HEK293 (cell line): ENCODE data around the gene FNDC11.

ENCODE experiments used
- CTCF ChIA-PET: fragments of 350-600 bp; formaldehyde crosslinking; extraction: SDS; loops from one replicate; lab custom pipeline; 2021; ENCODE audit warnings: antibody characterized with exemption; lab: Yijun Ruan, JAX
- POLR2A ChIA-PET: fragments of 300-600 bp; formaldehyde crosslinking; extraction: SDS; loops from one replicate; lab custom pipeline; 2020; ENCODE audit warnings: antibody characterized with exemption, inconsistent platforms; lab: Yijun Ruan, JAX
- H3K27ac ChIP-seq: fragments of 200-500 bp; sonication (Bioruptor generic); 2 replicates; pipeline ENCODE4 v1.5.1; 2014; ENCODE audit warnings: low read depth, low read length, control low read depth, inconsistent platforms; ENCODE audit errors: extremely low read depth
- H3K36me3 ChIP-seq, 2 experiments: fragments of 200-500 bp in 1 of 2; sonication (Bioruptor generic) in 1 of 2; 1 replicate in 1 of 2; 2 replicates in 1 of 2; pipeline ENCODE4 v1.5.1; 2014 to 2017; ENCODE audit warnings: inconsistent platforms in 2 of 2, low read length in 2 of 2; ENCODE audit not compliant: control insufficient read depth in 2 of 2, insufficient read depth in 1 of 2
- H3K4me1 ChIP-seq: fragments of 200-500 bp; sonication (Bioruptor generic); 2 replicates; pipeline ENCODE4 v1.5.1; 2014; ENCODE audit warnings: mild to moderate bottlenecking, low read length, inconsistent platforms; ENCODE audit not compliant: control insufficient read depth, insufficient read depth
- H3K4me3 ChIP-seq: 2 replicates; pipeline ENCODE4 v1.5.1; 2011; ENCODE audit warnings: low read depth, mild to moderate bottlenecking, control low read depth, low read length, moderate library complexity
- H3K9me3 ChIP-seq: fragments of 200-500 bp; sonication (Bioruptor generic); 2 replicates; pipeline ENCODE4 v1.5.1; 2014; ENCODE audit warnings: low read depth, low read length, inconsistent platforms; ENCODE audit not compliant: control insufficient read depth, insufficient read depth
- BCL11B ChIP-seq: fragments of 450-650 bp; formaldehyde crosslinking; IDR thresholded peaks from 2 replicates; pipeline ENCODE4 v1.5.1; 2016; ENCODE audit warnings: low read depth, missing biosample characterization, missing genetic modification characterization
- GLIS1 ChIP-seq: fragments of 450-650 bp; formaldehyde crosslinking; IDR thresholded peaks from 2 replicates; pipeline ENCODE4 v1.5.1; 2016; ENCODE audit warnings: missing biosample characterization, missing genetic modification characterization
- IKZF3 ChIP-seq: fragments of 450-650 bp; IDR thresholded peaks from 2 replicates; pipeline ENCODE4 v1.5.0; 2018; ENCODE audit warnings: missing biosample characterization, mild to moderate bottlenecking, missing genetic modification characterization, moderate library complexity
- KLF16 ChIP-seq: fragments of 450-650 bp; formaldehyde crosslinking; IDR thresholded peaks from 2 replicates; pipeline ENCODE4 v1.5.1; 2017; ENCODE audit warnings: missing biosample characterization, missing genetic modification characterization
- ZBTB1 ChIP-seq: fragments of 450-650 bp; formaldehyde crosslinking; IDR thresholded peaks from 2 replicates; pipeline ENCODE4 v1.5.1; 2016; ENCODE audit warnings: missing biosample characterization, missing genetic modification characterization
- ZBTB17 ChIP-seq: fragments of 450-650 bp; formaldehyde crosslinking; IDR thresholded peaks from 2 replicates; pipeline ENCODE4 v1.5.1; 2016; ENCODE audit warnings: missing biosample characterization, missing genetic modification characterization
- ZBTB21 ChIP-seq: fragments of 450-650 bp; formaldehyde crosslinking; IDR thresholded peaks from 2 replicates; pipeline ENCODE4 v1.5.1; 2017; ENCODE audit warnings: missing biosample characterization, missing genetic modification characterization
- ZFHX2 ChIP-seq: fragments of 450-650 bp; formaldehyde crosslinking; conservative IDR thresholded peaks from 2 replicates; pipeline ENCODE4 v1.5.1; 2016; ENCODE audit warnings: missing biosample characterization, missing genetic modification characterization
- ZFP37 ChIP-seq: fragments of 450-650 bp; formaldehyde crosslinking; IDR thresholded peaks from 2 replicates; pipeline ENCODE4 v1.5.1; 2016; ENCODE audit warnings: missing biosample characterization, missing genetic modification characterization
- ZNF133 ChIP-seq: fragments of 450-650 bp; formaldehyde crosslinking; IDR thresholded peaks from 2 replicates; pipeline ENCODE4 v1.5.1; 2016; ENCODE audit warnings: missing biosample characterization, missing genetic modification characterization
- ZNF19 ChIP-seq: fragments of 450-650 bp; formaldehyde crosslinking; IDR thresholded peaks from 2 replicates; pipeline ENCODE4; 2016; ENCODE audit warnings: missing biosample characterization, missing genetic modification characterization, low read depth
- ZNF2 ChIP-seq: fragments of 450-650 bp; formaldehyde crosslinking; IDR thresholded peaks from 2 replicates; pipeline ENCODE4 v1.5.1; 2016; ENCODE audit warnings: missing biosample characterization, missing genetic modification characterization
- ZNF23 ChIP-seq: fragments of 450-650 bp; formaldehyde crosslinking; IDR thresholded peaks from 2 replicates; pipeline ENCODE4 v1.5.1; 2016; ENCODE audit warnings: missing biosample characterization, missing genetic modification characterization, borderline replicate concordance
- ZNF394 ChIP-seq: fragments of 450-650 bp; formaldehyde crosslinking; IDR thresholded peaks from 2 replicates; pipeline ENCODE4 v1.5.1; 2016; ENCODE audit warnings: missing biosample characterization, missing genetic modification characterization, mild to moderate bottlenecking, moderate library complexity, borderline replicate concordance
- ZNF433 ChIP-seq: fragments of 450-650 bp; formaldehyde crosslinking; IDR thresholded peaks from 2 replicates; pipeline ENCODE4 v1.5.1; 2016; ENCODE audit warnings: missing biosample characterization, missing genetic modification characterization, low read depth
- ZNF501 ChIP-seq: fragments of 450-650 bp; formaldehyde crosslinking; IDR thresholded peaks from 2 replicates; pipeline ENCODE4 v1.5.1; 2016; ENCODE audit warnings: missing biosample characterization, missing genetic modification characterization
- ZNF548 ChIP-seq: fragments of 450-650 bp; formaldehyde crosslinking; IDR thresholded peaks from 2 replicates; pipeline ENCODE4 v1.5.1; 2016; ENCODE audit warnings: missing biosample characterization, missing genetic modification characterization
- ZNF555 ChIP-seq: fragments of 450-650 bp; formaldehyde crosslinking; conservative IDR thresholded peaks from 2 replicates; pipeline ENCODE4 v1.5.1; 2017; ENCODE audit warnings: missing biosample characterization, mild to moderate bottlenecking, missing genetic modification characterization, inconsistent platforms
- ZNF585B ChIP-seq: fragments of 450-650 bp; formaldehyde crosslinking; IDR thresholded peaks from 2 replicates; pipeline ENCODE4 v1.5.1; 2016; ENCODE audit warnings: missing biosample characterization, missing genetic modification characterization
- ZNF626 ChIP-seq: fragments of 450-650 bp; sonication (Bioruptor Pico); formaldehyde crosslinking; IDR thresholded peaks from 2 replicates; pipeline ENCODE4 v1.5.1; 2018; ENCODE audit warnings: missing biosample characterization, missing genetic modification characterization, inconsistent platforms
- ZNF777 ChIP-seq: fragments of 450-650 bp; formaldehyde crosslinking; IDR thresholded peaks from 2 replicates; pipeline ENCODE4 v1.5.1; 2017; ENCODE audit warnings: missing biosample characterization, missing genetic modification characterization, borderline replicate concordance
- ZXDB ChIP-seq: fragments of 450-650 bp; formaldehyde crosslinking; IDR thresholded peaks from 2 replicates; pipeline ENCODE4 v1.5.1; 2016; ENCODE audit warnings: missing biosample characterization, missing genetic modification characterization
- TF ChIP-seq, protein P1 (sequence below): fragments of 450-650 bp; formaldehyde crosslinking; IDR thresholded peaks from 2 replicates; pipeline ENCODE4 v1.5.1; 2016; ENCODE audit warnings: missing biosample characterization, missing genetic modification characterization
- TF ChIP-seq, protein P2 (sequence below): sonication (generic); formaldehyde crosslinking; IDR thresholded peaks from 2 replicates; pipeline ENCODE4 v1.8.1; 2022; ENCODE audit warnings: mild to moderate bottlenecking, moderate library complexity, missing genetic modification reagents
- TF ChIP-seq, protein P3 (sequence below): fragments of 450-650 bp; formaldehyde crosslinking; IDR thresholded peaks from 2 replicates; pipeline ENCODE4 v1.5.1; 2016; ENCODE audit warnings: missing biosample characterization, missing genetic modification characterization
- TF ChIP-seq, protein P4 (sequence below): fragments of 450-650 bp; formaldehyde crosslinking; IDR thresholded peaks from 2 replicates; pipeline ENCODE4 v1.5.1; 2017; ENCODE audit warnings: missing biosample characterization, missing genetic modification characterization

Gene FNDC11

DNA sequence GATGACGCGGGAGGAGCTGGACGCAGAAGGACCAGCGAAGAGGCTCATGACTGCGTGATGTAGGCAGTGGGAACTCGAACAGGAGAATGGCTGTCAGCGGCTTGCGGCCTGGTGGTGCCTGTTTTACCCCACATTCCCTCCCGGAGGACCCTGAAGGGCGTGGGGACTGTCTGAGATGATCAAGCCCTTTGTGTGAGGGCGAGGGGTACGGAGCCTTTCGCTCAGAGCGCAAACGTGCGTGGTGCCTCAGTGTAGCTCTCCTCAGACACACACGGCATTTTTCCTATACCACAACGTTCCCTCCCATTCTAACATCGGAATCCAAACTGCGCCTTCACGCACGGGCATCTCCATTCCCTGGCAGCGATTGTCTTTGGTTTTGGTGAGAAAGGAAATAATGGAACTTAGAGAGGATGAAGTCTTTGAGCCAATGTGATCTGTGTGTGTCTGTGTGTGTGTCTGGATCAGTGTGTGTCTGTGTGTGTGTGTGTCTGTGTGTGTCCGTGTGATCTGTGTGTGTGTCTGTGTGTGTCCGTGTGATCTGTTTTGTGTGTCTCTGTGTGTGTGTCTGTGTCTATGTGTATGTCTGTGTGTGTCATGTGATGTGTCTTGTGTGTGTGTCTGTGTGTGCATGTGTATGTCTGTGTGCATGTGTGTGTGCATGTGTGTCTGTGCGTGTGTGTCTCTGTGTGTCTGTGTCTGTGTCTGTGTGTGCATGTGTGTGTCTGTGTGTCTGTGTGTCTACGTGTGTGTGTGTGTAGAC, 22.1 kb upstream of the FNDC11 start (continued):
- TF ChIP-seq, protein P1, sequence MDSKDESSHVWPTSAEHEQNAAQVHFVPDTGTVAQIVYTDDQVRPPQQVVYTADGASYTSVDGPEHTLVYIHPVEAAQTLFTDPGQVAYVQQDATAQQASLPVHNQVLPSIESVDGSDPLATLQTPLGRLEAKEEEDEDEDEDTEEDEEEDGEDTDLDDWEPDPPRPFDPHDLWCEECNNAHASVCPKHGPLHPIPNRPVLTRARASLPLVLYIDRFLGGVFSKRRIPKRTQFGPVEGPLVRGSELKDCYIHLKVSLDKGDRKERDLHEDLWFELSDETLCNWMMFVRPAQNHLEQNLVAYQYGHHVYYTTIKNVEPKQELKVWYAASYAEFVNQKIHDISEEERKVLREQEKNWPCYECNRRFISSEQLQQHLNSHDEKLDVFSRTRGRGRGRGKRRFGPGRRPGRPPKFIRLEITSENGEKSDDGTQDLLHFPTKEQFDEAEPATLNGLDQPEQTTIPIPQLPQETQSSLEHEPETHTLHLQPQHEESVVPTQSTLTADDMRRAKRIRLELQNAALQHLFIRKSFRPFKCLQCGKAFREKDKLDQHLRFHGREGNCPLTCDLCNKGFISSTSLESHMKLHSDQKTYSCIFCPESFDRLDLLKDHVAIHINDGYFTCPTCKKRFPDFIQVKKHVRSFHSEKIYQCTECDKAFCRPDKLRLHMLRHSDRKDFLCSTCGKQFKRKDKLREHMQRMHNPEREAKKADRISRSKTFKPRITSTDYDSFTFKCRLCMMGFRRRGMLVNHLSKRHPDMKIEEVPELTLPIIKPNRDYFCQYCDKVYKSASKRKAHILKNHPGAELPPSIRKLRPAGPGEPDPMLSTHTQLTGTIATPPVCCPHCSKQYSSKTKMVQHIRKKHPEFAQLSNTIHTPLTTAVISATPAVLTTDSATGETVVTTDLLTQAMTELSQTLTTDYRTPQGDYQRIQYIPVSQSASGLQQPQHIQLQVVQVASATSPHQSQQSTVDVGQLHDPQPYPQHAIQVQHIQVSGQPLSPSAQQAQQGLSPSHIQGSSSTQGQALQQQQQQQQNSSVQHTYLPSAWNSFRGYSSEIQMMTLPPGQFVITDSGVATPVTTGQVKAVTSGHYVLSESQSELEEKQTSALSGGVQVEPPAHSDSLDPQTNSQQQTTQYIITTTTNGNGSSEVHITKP (tag by site-specific recombination), result no peak
- TF ChIP-seq ZNF548 (tag by site-specific recombination) (no peak), ZFP37 (tag by site-specific recombination) (no peak), ZFHX2 (tag by site-specific recombination) (no peak), ZNF23 (tag by site-specific recombination) (no peak), ZNF585B (no peak), KLF16 (tag by site-specific recombination) (no peak), ZXDB (tag by site-specific recombination) (no peak), ZNF394 (tag by site-specific recombination) (no peak), ZNF777 (no peak), ZNF501 (tag by site-specific recombination) (no peak), ZBTB1 (tag by site-specific recombination) (no peak)
- TF ChIP-seq, protein P2, sequence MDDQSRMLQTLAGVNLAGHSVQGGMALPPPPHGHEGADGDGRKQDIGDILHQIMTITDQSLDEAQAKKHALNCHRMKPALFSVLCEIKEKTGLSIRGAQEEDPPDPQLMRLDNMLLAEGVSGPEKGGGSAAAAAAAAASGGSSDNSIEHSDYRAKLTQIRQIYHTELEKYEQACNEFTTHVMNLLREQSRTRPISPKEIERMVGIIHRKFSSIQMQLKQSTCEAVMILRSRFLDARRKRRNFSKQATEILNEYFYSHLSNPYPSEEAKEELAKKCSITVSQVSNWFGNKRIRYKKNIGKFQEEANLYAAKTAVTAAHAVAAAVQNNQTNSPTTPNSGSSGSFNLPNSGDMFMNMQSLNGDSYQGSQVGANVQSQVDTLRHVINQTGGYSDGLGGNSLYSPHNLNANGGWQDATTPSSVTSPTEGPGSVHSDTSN, result no peak

DNA sequence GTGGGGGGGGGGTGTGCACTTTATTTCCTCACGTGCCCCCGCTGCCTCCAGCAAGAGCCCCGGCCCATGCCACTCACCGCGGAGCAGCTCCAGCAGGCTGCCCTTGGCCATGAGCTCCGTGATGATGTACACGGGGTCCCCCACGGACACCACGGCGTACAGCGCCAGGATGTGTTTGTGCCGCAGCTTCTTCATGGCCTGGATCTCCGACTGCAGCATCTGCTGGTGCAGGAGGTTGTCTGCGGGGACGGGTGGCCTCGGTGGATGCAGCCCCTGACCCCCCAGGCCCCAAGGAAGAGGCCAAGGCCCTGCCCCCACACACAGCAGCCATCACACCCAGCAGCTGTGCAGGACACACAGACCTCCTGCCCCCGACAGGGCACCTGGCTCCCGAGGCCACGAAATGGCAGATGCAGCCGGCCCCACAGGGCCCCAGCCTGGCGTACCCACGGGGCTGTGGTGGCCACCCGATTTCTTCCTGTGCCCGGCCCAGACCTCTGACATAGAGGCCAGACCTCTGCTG, 21.4 kb upstream of the FNDC11 start:
- no peak overlapping the region for H3K4me3 ChIP-seq
- H3K9me3 ChIP-seq, result no peaks in the 10 kb centered on the region
- no peak overlapping the region for H3K27ac ChIP-seq
- ChIA-PET POLR2A (no interaction called here), CTCF (interaction anchor here (0.7 kb wide), 1 partner anchor 588 kb away, joined by 3 read pairs; no protein-coding TSS in a partner anchor)
- H3K4me1 ChIP-seq, result no peaks in the 10 kb centered on the region
- H3K36me3 ChIP-seq, result no peaks in the 10 kb centered on the region
- TF ChIP-seq ZNF433 (tag by site-specific recombination), result no peak
- no peak for TF ChIP-seq IKZF3 (tag by site-specific recombination)
- TF ChIP-seq, protein P2, result no peak
- no peak for TF ChIP-seq ZNF19 (tag by site-specific recombination)
- TF ChIP-seq ZNF133 (tag by site-specific recombination), result no peak
- 0 out of 2 replicates have a peak, but pooled peaks have one; percentile 3 for TF ChIP-seq ZBTB17 (tag by site-specific recombination)
- TF ChIP-seq BCL11B, result no peak
- no peak for TF ChIP-seq ZNF555 (tag by site-specific recombination)
- no peak for TF ChIP-seq ZNF2 (tag by site-specific recombination)
- TF ChIP-seq, protein P3, sequence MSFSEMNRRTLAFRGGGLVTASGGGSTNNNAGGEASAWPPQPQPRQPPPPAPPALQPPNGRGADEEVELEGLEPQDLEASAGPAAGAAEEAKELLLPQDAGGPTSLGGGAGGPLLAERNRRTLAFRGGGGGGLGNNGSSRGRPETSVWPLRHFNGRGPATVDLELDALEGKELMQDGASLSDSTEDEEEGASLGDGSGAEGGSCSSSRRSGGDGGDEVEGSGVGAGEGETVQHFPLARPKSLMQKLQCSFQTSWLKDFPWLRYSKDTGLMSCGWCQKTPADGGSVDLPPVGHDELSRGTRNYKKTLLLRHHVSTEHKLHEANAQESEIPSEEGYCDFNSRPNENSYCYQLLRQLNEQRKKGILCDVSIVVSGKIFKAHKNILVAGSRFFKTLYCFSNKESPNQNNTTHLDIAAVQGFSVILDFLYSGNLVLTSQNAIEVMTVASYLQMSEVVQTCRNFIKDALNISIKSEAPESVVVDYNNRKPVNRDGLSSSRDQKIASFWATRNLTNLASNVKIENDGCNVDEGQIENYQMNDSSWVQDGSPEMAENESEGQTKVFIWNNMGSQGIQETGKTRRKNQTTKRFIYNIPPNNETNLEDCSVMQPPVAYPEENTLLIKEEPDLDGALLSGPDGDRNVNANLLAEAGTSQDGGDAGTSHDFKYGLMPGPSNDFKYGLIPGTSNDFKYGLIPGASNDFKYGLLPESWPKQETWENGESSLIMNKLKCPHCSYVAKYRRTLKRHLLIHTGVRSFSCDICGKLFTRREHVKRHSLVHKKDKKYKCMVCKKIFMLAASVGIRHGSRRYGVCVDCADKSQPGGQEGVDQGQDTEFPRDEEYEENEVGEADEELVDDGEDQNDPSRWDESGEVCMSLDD (tag by site-specific recombination), result 0 out of 2 replicates have a peak, but pooled peaks have one; percentile 3
- no peak for TF ChIP-seq ZNF626 (tag by site-specific recombination)
- TF ChIP-seq, protein P4, sequence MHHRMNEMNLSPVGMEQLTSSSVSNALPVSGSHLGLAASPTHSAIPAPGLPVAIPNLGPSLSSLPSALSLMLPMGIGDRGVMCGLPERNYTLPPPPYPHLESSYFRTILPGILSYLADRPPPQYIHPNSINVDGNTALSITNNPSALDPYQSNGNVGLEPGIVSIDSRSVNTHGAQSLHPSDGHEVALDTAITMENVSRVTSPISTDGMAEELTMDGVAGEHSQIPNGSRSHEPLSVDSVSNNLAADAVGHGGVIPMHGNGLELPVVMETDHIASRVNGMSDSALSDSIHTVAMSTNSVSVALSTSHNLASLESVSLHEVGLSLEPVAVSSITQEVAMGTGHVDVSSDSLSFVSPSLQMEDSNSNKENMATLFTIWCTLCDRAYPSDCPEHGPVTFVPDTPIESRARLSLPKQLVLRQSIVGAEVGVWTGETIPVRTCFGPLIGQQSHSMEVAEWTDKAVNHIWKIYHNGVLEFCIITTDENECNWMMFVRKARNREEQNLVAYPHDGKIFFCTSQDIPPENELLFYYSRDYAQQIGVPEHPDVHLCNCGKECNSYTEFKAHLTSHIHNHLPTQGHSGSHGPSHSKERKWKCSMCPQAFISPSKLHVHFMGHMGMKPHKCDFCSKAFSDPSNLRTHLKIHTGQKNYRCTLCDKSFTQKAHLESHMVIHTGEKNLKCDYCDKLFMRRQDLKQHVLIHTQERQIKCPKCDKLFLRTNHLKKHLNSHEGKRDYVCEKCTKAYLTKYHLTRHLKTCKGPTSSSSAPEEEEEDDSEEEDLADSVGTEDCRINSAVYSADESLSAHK (tag by site-specific recombination), result no peak
- TF ChIP-seq GLIS1 (tag by site-specific recombination), result no peak
- no peak for TF ChIP-seq ZBTB21 (tag by site-specific recombination)
